DND-41 (cell line): ENCODE measurements around the gene THUMPD2.

Experiments
- CTCF ChIP-seq: IDR thresholded peaks from 2 replicates; pipeline ENCODE4 v1.5.1; 2012; ENCODE audit warnings: borderline replicate concordance, low read length, moderate library complexity, mild to moderate bottlenecking; ENCODE audit not compliant: poor library complexity, severe bottlenecking; ENCODE audit errors: extremely low read depth
- EZH2 ChIP-seq: IDR thresholded peaks from 3 replicates; pipeline ENCODE4 v1.6.1; 2012; ENCODE audit warnings: borderline replicate concordance, low read depth, mild to moderate bottlenecking, moderate library complexity, low read length, inconsistent platforms; ENCODE audit not compliant: severe bottlenecking

- TF ChIP-seq CTCF (no peak), EZH2 (no peak)
Measured at GRCh38 chr2:39781697-39782096, 2.6 kb upstream of the THUMPD2 start.
